ENCODE results near the gene PLPP4.

Gene PLPP4

DNA sequence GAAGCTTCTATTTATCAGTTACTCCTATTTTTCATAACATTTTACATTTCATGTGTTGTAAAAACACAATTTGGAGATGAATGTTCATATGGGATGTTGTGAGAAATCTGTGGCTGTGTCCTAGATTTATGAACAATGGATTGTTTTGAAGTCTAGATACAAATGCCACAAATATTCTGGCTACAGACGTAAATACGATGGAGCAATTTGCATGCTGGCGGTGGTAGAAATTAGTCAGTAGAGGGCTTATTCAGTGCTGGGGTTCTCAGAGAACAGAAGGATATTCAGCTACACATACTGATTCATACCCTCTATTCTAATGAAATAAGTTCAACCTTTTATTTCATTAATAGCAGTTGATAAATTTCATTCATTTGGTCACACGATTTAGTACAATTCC is 48.8 kb downstream of the PLPP4 start:
- TF ChIP-seq, protein P1, sequence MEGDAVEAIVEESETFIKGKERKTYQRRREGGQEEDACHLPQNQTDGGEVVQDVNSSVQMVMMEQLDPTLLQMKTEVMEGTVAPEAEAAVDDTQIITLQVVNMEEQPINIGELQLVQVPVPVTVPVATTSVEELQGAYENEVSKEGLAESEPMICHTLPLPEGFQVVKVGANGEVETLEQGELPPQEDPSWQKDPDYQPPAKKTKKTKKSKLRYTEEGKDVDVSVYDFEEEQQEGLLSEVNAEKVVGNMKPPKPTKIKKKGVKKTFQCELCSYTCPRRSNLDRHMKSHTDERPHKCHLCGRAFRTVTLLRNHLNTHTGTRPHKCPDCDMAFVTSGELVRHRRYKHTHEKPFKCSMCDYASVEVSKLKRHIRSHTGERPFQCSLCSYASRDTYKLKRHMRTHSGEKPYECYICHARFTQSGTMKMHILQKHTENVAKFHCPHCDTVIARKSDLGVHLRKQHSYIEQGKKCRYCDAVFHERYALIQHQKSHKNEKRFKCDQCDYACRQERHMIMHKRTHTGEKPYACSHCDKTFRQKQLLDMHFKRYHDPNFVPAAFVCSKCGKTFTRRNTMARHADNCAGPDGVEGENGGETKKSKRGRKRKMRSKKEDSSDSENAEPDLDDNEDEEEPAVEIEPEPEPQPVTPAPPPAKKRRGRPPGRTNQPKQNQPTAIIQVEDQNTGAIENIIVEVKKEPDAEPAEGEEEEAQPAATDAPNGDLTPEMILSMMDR (IDR thresholded peaks at IDR 0.05; ENCODE audit: low read depth, low read length, missing control alignments), result no peak
- no peak for DNase-seq (ENCODE audit: low read depth)
- no peak overlapping the region for H3K4me3 ChIP-seq (ENCODE audit: low read depth, low read length)

DNA sequence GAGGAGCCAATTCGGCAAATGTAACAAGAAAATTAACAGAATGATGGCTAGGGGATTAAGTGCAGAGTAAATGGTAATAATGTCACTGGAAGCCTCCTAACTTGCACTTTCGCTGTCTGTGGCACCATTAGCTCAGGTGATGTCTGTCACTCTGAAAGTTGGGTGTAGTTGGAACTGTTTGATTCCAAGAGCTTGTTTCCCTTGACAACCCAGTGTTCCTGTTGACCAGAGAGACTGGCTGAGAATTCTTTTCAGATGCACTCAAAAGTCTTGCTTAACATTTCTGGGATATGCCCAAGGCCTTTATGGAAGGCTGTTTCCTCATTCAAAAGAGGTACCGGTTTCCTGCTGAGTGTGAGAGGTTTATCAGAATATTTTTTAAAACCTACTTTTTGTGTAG is 49.6 kb downstream of the PLPP4 start:
- TF ChIP-seq, protein P1 (IDR thresholded peaks at IDR 0.05; ENCODE audit: low read depth, low read length, missing control alignments), result no peak
- DNase-seq (ENCODE audit: low read depth), result no peak
- H3K4me3 ChIP-seq (ENCODE audit: low read depth, low read length), result no peak overlapping the region

DNA sequence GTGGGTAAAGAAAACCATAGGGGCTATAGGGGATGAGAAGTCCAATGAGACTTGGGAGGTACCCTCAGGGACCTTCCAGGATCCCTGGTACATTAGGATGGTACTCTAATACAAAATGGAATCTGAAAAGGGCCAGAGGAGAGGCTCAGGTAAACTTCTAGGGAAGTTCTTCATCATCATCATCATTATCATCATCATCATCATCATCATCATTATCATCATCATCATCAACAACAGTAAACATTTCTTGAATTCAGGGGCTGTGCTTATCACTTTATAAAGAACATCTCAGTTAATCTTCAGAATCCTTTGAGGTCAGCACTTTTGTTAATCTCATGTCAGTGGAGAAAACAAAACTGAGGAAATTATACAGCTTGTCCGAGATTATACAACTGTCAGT is 50.1 kb downstream of the PLPP4 start:
- no peak overlapping the region for H3K4me3 ChIP-seq (ENCODE audit: low read depth, low read length)
- TF ChIP-seq, protein P1 (IDR thresholded peaks at IDR 0.05; ENCODE audit: low read depth, low read length, missing control alignments), result no peak
- DNase-seq (ENCODE audit: low read depth), result no peak

DNA sequence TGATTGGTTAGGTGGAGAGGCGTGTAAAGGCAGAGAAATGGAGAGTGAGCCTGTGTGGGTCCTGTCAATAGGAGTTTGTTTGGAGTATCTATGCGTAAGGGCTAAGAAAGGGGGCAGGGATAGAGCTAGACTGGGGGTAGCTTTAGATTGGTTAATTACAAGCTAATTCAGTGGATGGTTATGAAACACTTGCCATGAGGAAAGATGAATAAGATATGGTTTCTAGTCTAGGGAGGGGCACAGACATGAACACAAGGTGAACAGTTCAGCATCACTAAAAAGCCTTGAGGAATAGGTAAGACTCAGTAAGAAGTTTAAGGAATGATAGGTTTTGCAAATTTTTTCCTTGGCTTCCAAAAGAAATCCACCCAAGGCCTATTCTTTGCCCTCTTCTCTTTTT is 50.6 kb downstream of the PLPP4 start:
- TF ChIP-seq, protein P1 (IDR thresholded peaks at IDR 0.05; ENCODE audit: low read depth, low read length, missing control alignments), result no peak
- DNase-seq (ENCODE audit: low read depth), result no peak
- no peak overlapping the region for H3K4me3 ChIP-seq (ENCODE audit: low read depth, low read length)

DNA sequence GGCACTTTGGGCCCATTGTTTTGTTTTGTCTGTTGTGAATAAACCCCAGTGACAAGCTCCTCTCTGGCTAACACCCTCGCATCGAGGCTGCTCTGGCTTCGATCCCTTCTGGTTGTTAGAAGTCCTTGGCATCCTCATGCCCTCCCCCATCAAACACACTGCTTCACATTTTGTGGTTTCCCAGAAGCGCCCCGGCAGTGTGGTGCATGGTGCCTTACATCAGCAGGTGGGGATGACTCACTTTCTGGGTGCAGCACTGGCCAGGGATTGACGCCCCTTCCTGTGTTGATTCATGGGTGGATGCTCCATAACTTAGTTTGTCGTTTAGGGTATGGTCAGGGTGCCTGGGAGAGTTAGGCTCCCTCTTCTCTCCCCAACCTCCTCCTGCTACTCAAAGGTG is 51.4 kb downstream of the PLPP4 start:
- no peak for DNase-seq (ENCODE audit: low read depth)
- TF ChIP-seq, protein P1 (IDR thresholded peaks at IDR 0.05; ENCODE audit: low read depth, low read length, missing control alignments), result no peak
- H3K4me3 ChIP-seq (ENCODE audit: low read depth, low read length), result no peak overlapping the region

DNA sequence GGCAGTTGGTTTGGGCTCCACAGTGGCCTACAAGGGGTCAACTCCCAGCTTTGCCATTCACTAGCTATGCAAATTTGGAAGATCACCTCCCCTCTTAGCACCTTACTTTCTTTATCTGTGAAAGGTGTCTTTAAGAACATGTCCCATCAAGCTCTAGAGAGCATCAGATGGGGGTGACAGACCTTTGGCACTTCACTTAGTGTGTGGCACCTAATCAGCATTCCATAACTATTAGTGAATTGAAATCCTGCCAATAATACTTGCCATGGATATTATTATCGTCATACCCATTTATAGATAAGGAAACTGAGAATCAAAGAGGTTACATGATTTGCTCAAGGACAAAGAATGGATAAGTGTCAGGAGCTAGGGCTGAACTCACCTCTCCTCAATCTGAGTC is 51.9 kb downstream of the PLPP4 start:
- no peak overlapping the region for H3K4me3 ChIP-seq (ENCODE audit: low read depth, low read length)
- no peak for DNase-seq (ENCODE audit: low read depth)
- TF ChIP-seq, protein P1 (IDR thresholded peaks at IDR 0.05; ENCODE audit: low read depth, low read length, missing control alignments), result no peak

DNA sequence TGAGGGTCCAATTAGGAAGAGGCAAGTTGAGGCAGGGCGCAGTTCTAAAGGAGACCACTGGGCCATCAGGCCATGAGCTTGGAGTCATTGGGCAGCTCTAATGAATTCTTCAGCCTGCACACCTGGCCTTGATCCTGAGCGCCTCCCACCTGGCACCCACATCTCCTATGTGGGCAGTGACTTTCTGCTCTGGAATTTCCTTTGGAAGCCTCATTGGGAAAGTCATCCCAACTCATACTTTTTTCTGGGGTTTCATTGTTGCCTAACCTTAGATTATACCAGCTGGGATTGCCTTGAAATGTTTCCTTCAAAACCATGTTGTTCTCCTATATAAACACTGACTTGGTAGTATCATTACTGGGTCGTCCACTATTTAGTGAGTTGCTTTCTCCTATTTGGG is 54.1 kb downstream of the PLPP4 start:
- TF ChIP-seq, protein P1 (IDR thresholded peaks at IDR 0.05; ENCODE audit: low read depth, low read length, missing control alignments), result no peak
- DNase-seq (ENCODE audit: low read depth), result no peak
- H3K4me3 ChIP-seq (ENCODE audit: low read depth, low read length), result no peak overlapping the region
